Measurements from ENCODE around the gene TSPYL2. TPM values are rescaled to one million over a fixed set of nuclear protein-coding genes. Genes with fewer than 3 reads are reported as not detected.

TSPYL2 gene
- total RNA-seq, 2 donors from 2014 or later: 39.9 to 44.0 TPM

DNA sequence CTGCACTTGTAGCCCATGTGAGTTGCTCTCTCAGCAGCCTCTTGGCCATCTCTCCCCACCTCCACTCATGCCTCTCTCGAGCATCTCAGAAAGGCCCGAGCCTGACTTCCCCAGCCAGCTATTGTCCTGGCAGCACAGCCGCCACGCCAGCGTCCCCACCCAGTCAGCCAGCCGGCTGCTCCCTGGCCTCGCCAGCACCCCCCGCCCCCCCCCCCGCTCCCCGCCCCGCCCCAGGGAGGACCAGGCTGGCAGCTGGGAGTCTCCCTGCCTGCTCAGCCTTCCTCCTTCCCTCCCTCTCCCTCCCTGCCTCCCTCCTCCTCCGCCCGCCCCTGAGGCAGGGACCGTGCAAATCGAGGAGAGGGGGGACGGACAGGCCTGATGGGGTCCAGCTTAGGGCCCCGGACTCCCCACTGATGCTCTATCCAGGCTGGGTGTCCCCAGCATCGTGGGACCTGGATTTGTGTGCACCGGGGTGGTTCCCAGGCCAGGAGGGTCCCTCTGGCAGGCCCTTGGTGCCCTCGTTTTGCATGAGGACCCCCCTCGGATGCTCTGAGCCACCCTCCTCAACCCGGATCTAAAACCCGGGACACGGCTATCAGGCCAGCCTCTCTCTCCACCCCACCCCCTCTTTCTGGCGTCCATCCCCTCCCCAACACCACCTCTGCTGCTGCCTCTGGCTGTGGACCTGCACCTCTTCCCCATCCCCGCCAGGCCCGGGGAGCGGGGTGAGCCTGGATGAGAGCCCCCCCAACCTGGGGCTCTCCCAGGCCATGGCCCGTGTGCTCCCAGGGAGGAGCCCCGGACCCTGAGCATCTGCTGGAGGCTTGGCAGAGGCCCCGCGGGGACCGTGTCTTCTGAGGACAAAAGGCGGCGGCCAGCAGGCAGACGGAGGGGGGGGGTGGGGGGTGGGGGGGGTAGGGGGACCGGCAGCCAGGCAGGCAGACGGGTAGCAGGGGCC lies 33.7 kb upstream of the TSPYL2 start, which contains the start of gene GPR173:
TSS of gene GPR173 (plus strand) at position 621 of the 958 bp plus-strand sequence. CDS start 27,833 bp downstream, outside the sequence.
- Histone ChIP-seq H3K27me3 (no peaks in the 10 kb centered on the region), H3K9me3 (no peaks in the 10 kb centered on the region), H3K4me1 (no peaks in the 10 kb centered on the region), H3K27ac (peak within 1 kb of the TSS in 1 of 2 donors; percentile 39), H3K36me3 (no peaks in the 10 kb centered on the region), H3K4me3 (peak within 1 kb of the TSS; percentile 42 to 50)
- DNase-seq (ENCODE audit: low spot score): no peak
- no peak for TF ChIP-seq CTCF (IDR thresholded peaks at IDR 0.05)

DNA sequence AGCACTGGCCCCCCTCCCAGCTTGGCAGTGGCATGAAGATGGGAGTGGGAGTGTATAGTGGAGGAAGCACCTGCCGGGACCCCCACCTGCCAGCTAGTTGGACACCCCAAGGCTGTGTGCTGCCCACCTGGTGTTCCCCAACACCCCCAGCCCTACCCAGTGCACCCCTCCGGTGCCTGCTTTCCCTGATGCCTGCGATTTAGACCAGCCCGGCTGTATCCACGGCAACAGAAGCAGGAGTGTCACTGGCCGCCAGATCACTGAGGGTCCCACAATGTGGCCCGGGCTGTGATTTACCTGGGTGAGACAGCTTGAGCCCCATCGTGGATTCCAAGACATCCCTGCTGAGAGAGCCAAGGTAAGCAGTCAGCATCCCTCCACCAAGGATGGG lies 33.0 kb upstream of the TSPYL2 start:
- Histone ChIP-seq H3K27me3 (no peaks in the 10 kb centered on the region), H3K9me3 (no peaks in the 10 kb centered on the region), H3K36me3 (no peaks in the 10 kb centered on the region), H3K27ac (peak overlapping the region in 1 of 2 donors; percentile 39), H3K4me1 (no peaks in the 10 kb centered on the region), H3K4me3 (peak overlapping the region; percentile 42 to 50)
- DNase-seq (ENCODE audit: low spot score): no peak
- TF ChIP-seq CTCF (IDR thresholded peaks at IDR 0.05): no peak

DNA sequence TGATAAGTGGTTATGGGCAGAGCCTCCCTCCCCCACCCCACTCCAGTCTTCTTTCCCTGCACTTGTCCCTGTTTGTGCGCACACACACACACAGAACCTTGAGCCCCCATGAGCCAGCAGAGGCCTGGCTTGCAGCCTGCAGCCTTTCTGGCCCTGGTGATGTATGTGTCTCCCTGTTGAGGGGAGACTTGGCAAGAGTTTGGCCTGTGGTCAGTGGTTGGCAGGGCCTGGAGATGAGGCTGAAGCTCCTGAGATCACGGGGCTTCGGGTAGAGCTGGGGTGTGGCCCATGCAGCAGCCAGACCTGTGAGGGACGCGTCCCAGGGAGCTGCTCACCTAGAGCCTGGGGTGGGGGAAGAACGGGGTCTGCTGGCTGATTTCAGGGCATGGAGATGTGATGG lies 31.3 kb upstream of the TSPYL2 start:
- no peak for TF ChIP-seq CTCF (IDR thresholded peaks at IDR 0.05)
- Histone ChIP-seq H3K27me3 (no peaks in the 10 kb centered on the region), H3K27ac (no peak overlapping the region), H3K36me3 (no peaks in the 10 kb centered on the region), H3K4me3 (no peak overlapping the region), H3K4me1 (no peaks in the 10 kb centered on the region), H3K9me3 (no peaks in the 10 kb centered on the region)
- no peak for DNase-seq (ENCODE audit: low spot score)

GRCh38 chrX:53055244-53055849 lies 26.8 kb upstream of the TSPYL2 start:
- no peak overlapping the region for H3K4me3 ChIP-seq
- no peaks in the 10 kb centered on the region for H3K9me3 ChIP-seq
- DNase-seq (ENCODE audit: low spot score): no peak
- no peaks in the 10 kb centered on the region for H3K36me3 ChIP-seq
- no peaks in the 10 kb centered on the region for H3K4me1 ChIP-seq
- no peak overlapping the region for H3K27ac ChIP-seq
- no peaks in the 10 kb centered on the region for H3K27me3 ChIP-seq
- no peak for TF ChIP-seq CTCF (IDR thresholded peaks at IDR 0.05)

DNA sequence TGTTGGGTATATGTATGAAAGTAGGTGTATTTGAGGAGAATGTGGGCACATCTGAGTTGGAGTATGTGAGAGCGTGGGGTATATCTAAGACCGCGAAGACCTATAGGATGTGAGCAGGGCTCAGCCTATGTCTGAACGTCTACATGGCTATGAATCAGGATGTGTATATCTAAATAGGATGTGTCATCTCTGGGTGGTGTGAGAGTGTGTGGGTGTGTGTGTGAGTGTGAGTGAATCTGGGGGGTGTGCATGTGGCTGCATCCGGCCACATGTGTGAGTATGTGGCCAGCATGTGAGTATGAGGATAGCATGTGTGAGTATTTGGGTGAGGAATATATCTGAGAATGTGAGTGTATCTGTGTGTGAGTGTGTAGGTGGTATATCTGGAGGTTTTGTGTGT lies 25.9 kb upstream of the TSPYL2 start:
- no peak for TF ChIP-seq CTCF (IDR thresholded peaks at IDR 0.05)
- Histone ChIP-seq H3K4me1 (no peaks in the 10 kb centered on the region), H3K36me3 (no peaks in the 10 kb centered on the region), H3K27me3 (no peaks in the 10 kb centered on the region), H3K27ac (no peak overlapping the region), H3K9me3 (no peaks in the 10 kb centered on the region), H3K4me3 (no peak overlapping the region)
- no peak for DNase-seq (ENCODE audit: low spot score)
